Left ventricle myocardium inferior (tissue), 1 donor: ENCODE data around the gene HAX1. TPM values are rescaled to one million over a fixed set of nuclear protein-coding genes. Genes with fewer than 3 reads are reported as not detected.
"Not testable (repeated sequence)": the region's sequence is repeated elsewhere in the genome, so short reads cannot be mapped to it uniquely, and the experiment has no call there.

Source experiments
- DNase-seq: peaks from one replicate; pipeline ENCODE4 v3.0.0-alpha.2; 2020
- H3K27ac ChIP-seq: fragments of 200-600 bp; replicated peaks from 2 replicates; pipeline ENCODE4 v1.8.0; 2021
- H3K27me3 ChIP-seq: fragments of 200-600 bp; 2 replicates; pipeline ENCODE4 v1.8.0; 2021; ENCODE audit warnings: low read depth
- H3K36me3 ChIP-seq: fragments of 200-600 bp; 2 replicates; pipeline ENCODE4 v1.8.0; 2021
- H3K4me1 ChIP-seq: fragments of 200-600 bp; 2 replicates; pipeline ENCODE4 v1.8.0; 2021
- H3K4me3 ChIP-seq: fragments of 200-600 bp; 2 replicates; pipeline ENCODE4 v1.8.0; 2021; ENCODE audit warnings: mild to moderate bottlenecking, moderate library complexity
- H3K9me3 ChIP-seq: fragments of 200-600 bp; replicated peaks from 2 replicates; pipeline ENCODE4 v1.8.0; 2021
- CTCF ChIP-seq: fragments of 200-600 bp; IDR thresholded peaks from 2 replicates; pipeline ENCODE4 v1.8.0; 2021; ENCODE audit warnings: antibody characterized with exemption, mild to moderate bottlenecking, borderline replicate concordance
- intact Hi-C: fragments of 100-400 bp; cut with micrococcal nuclease; formaldehyde crosslinking; loops from one replicate; pipeline ENCODE4 v1.11.0; 2022
- total RNA-seq: library from RNA; stranded (reverse); fragmentation: NEBNext Ultra II Directional; extraction: Animal tissue kit (Norgen Biotek cat#: 25700); gene quantifications from one replicate; pipeline ENCODE4 v1.2.1, GENCODE V29; 2021
- donor health status: DM: no; HTN: yes; CAD: no; lungs with severe emphysema.

Gene HAX1
- total RNA-seq, 1 donor from 2014 or later: 178 TPM

GRCh38 chr1:154276797-154277196, 4.4 kb downstream of the HAX1 start:
- no peaks in the 10 kb centered on the region for H3K9me3 ChIP-seq
- no peak overlapping the region for H3K27ac ChIP-seq
- H3K4me3 ChIP-seq: no peak overlapping the region
- peak; percentile 34 for TF ChIP-seq CTCF
- intact Hi-C loops: no loop called here
- H3K4me1 ChIP-seq: peaks cover 22% of the 10 kb centered on the region
- peaks cover 32% of the 10 kb centered on the region for H3K36me3 ChIP-seq
- DNase-seq: no peak
- H3K27me3 ChIP-seq: no peaks in the 10 kb centered on the region

- H3K4me3 ChIP-seq, H3K27me3 ChIP-seq, H3K27ac ChIP-seq, DNase-seq, H3K4me1 ChIP-seq, H3K36me3 ChIP-seq, H3K9me3 ChIP-seq, intact Hi-C loops: not testable (repeated sequence)
Observed at GRCh38 chr1:154287591-154287990, 15.2 kb downstream of the HAX1 start.

- Histone ChIP-seq H3K36me3 (no peaks in the 10 kb centered on the region), H3K27me3 (peaks cover 9% of the 10 kb centered on the region), H3K27ac (no peak overlapping the region), H3K4me1 (no peaks in the 10 kb centered on the region), H3K4me3 (no peak overlapping the region), H3K9me3 (peaks cover 3% of the 10 kb centered on the region)
- no peak for TF ChIP-seq CTCF
- DNase-seq: no peak
- intact Hi-C loops: no loop called here
Observed at GRCh38 chr1:154288661-154289060, 16.2 kb downstream of the HAX1 start.

- H3K4me1 ChIP-seq: no peaks in the 10 kb centered on the region
- no peak for TF ChIP-seq CTCF
- H3K4me3 ChIP-seq: no peak overlapping the region
- peaks cover 25% of the 10 kb centered on the region for H3K9me3 ChIP-seq
- H3K27ac ChIP-seq: no peak overlapping the region
- DNase-seq: no peak
- intact Hi-C loops: no loop called here
- peaks cover 9% of the 10 kb centered on the region for H3K27me3 ChIP-seq
- no peaks in the 10 kb centered on the region for H3K36me3 ChIP-seq
Observed at GRCh38 chr1:154290921-154291320, 18.5 kb downstream of the HAX1 start.

GRCh38 chr1:154295408-154296235, 23.2 kb downstream of the HAX1 start:
- TF ChIP-seq CTCF: no peak
- intact Hi-C loops: no loop called here
- no peaks in the 10 kb centered on the region for H3K4me1 ChIP-seq
- no peaks in the 10 kb centered on the region for H3K36me3 ChIP-seq
- H3K4me3 ChIP-seq: no peak overlapping the region
- H3K27me3 ChIP-seq: peaks cover 4% of the 10 kb centered on the region
- DNase-seq: no peak
- H3K9me3 ChIP-seq: peaks cover 40% of the 10 kb centered on the region
- no peak overlapping the region for H3K27ac ChIP-seq

- intact Hi-C loops: no loop called here
- H3K36me3 ChIP-seq: no peaks in the 10 kb centered on the region
- TF ChIP-seq CTCF: no peak
- DNase-seq: no peak
- no peaks in the 10 kb centered on the region for H3K27me3 ChIP-seq
- H3K4me1 ChIP-seq: no peaks in the 10 kb centered on the region
- H3K27ac ChIP-seq: no peak overlapping the region
- peaks cover 8% of the 10 kb centered on the region for H3K9me3 ChIP-seq
- H3K4me3 ChIP-seq: no peak overlapping the region
Observed at GRCh38 chr1:154301582-154301981, 29.2 kb downstream of the HAX1 start.
